Neural cell (in vitro differentiated cells): ENCODE results near the gene NDUFB3. TPM values are rescaled to one million over a fixed set of nuclear protein-coding genes. Genes with fewer than 3 reads are reported as not detected.

ENCODE experiments used
- H2AFZ ChIP-seq: fragments of 200-600, 300-800 bp; sonication (generic), shearing (Covaris generic); 2 replicates; pipeline ENCODE4 v1.6.0; 2014; ENCODE audit warnings: low read depth, mild to moderate bottlenecking, antibody characterized with exemption, low read length, moderate library complexity
- H3F3A ChIP-seq: fragments of 200-600 bp; shearing (Covaris generic); 2 replicates; pipeline ENCODE4 v1.6.1; 2016; ENCODE audit warnings: mild to moderate bottlenecking, moderate library complexity, mixed read lengths, antibody characterized with exemption, low read length; ENCODE audit not compliant: insufficient read depth, poor library complexity, severe bottlenecking
- H3K27ac ChIP-seq: fragments of 200-600, 300-800 bp; sonication (generic), shearing (Covaris generic); 2 replicates; pipeline ENCODE4 v1.5.1; 2014; ENCODE audit warnings: mild to moderate bottlenecking, low read length, moderate library complexity
- H3K27me3 ChIP-seq: fragments of 300-800, 200-600 bp; sonication (generic), shearing (Covaris generic); 2 replicates; pipeline ENCODE4 v1.6.0; 2014; ENCODE audit warnings: mild to moderate bottlenecking, low read depth, low read length, moderate library complexity; ENCODE audit not compliant: insufficient read depth
- H3K36me3 ChIP-seq: fragments of 300-800, 200-600 bp; sonication (generic), shearing (Covaris generic); 2 replicates; pipeline ENCODE4 v1.5.1; 2014; ENCODE audit warnings: mild to moderate bottlenecking, antibody characterized with exemption, low read length, moderate library complexity; ENCODE audit not compliant: insufficient read depth
- H3K4me2 ChIP-seq: fragments of 300-800, 200-600 bp; sonication (generic), shearing (Covaris generic); 2 replicates; pipeline ENCODE4 v1.6.0; 2014; ENCODE audit warnings: mild to moderate bottlenecking, low read length
- H3K4me3 ChIP-seq: fragments of 300-800, 200-600 bp; sonication (generic), shearing (Covaris generic); 2 replicates; pipeline ENCODE4 v1.5.1; 2014; ENCODE audit warnings: mild to moderate bottlenecking, low read length, moderate library complexity
- H3K79me2 ChIP-seq: fragments of 200-600 bp; shearing (Covaris generic); replicated peaks from 2 replicates; pipeline ENCODE4 v1.6.0; 2014; ENCODE audit warnings: mild to moderate bottlenecking, low read length, moderate library complexity; ENCODE audit not compliant: insufficient read depth
- H3K9ac ChIP-seq: fragments of 300-800, 200-600 bp; sonication (generic), shearing (Covaris generic); 2 replicates; pipeline ENCODE4 v1.6.1; 2016; ENCODE audit warnings: mild to moderate bottlenecking, low read length, mixed read lengths
- H3K9me2 ChIP-seq: fragments of 200-600 bp; shearing (Covaris generic); 2 replicates; pipeline ENCODE4 v1.6.1; 2016; ENCODE audit warnings: mild to moderate bottlenecking, low read length, mixed read lengths; ENCODE audit not compliant: insufficient read depth
- H3K9me3 ChIP-seq: fragments of 200-600, 300-800 bp; sonication (generic), shearing (Covaris generic); 2 replicates; pipeline ENCODE4 v1.6.1; 2016; ENCODE audit warnings: mild to moderate bottlenecking, mixed run types, low read length, moderate library complexity, mixed read lengths
- H4K20me1 ChIP-seq: fragments of 200-600 bp; shearing (Covaris generic); 2 replicates; pipeline ENCODE4 v1.6.1; 2016; ENCODE audit warnings: mild to moderate bottlenecking, mixed run types; ENCODE audit not compliant: insufficient read depth
- EP300 ChIP-seq: fragments of 450-650 bp; conservative IDR thresholded peaks from 2 replicates; pipeline ENCODE4 v1.6.1; 2014; ENCODE audit warnings: antibody characterized with exemption, mild to moderate bottlenecking, moderate library complexity; ENCODE audit not compliant: poor library complexity, severe bottlenecking
- EZH2 ChIP-seq: fragments of 200-600, 300-800 bp; shearing (Covaris generic), sonication (generic); IDR thresholded peaks from 2 replicates; pipeline ENCODE4 v1.6.1; 2014; ENCODE audit warnings: antibody characterized with exemption, low read length, borderline replicate concordance, mild to moderate bottlenecking; ENCODE audit not compliant: insufficient read depth, poor library complexity, severe bottlenecking
- MXI1 ChIP-seq: fragments of 450-650 bp; conservative IDR thresholded peaks from 2 replicates; pipeline ENCODE4 v1.6.1; 2014; ENCODE audit warnings: antibody characterized with exemption, mild to moderate bottlenecking; ENCODE audit not compliant: poor library complexity, severe bottlenecking
- POLR2AphosphoS5 ChIP-seq: IDR thresholded peaks from 2 replicates; pipeline ENCODE4 v1.6.1; 2012
- RAD21 ChIP-seq: fragments of 450-650 bp; conservative IDR thresholded peaks from 2 replicates; pipeline ENCODE4 v1.6.1; 2014; ENCODE audit warnings: antibody characterized with exemption, mild to moderate bottlenecking, moderate library complexity
- SMC3 ChIP-seq: fragments of 450-650 bp; conservative IDR thresholded peaks from 2 replicates; pipeline ENCODE4 v1.6.1; 2014; ENCODE audit warnings: antibody characterized with exemption, mild to moderate bottlenecking, moderate library complexity; ENCODE audit not compliant: poor library complexity
- TAF1 ChIP-seq: IDR thresholded peaks from 2 replicates; pipeline ENCODE4 v1.6.1; 2012; ENCODE audit warnings: low read depth
- polyA plus RNA-seq: library from polyadenylated mRNA; depleted of rRNA; stranded (reverse); fragments of >200 nt; gene quantifications from 2 replicates; pipeline ENCODE4 v1.2.3, GENCODE V29; 2014
- TF ChIP-seq, protein P1 (sequence below): fragments of 450-650 bp; IDR thresholded peaks from 2 replicates; pipeline ENCODE4 v1.5.1; 2014; ENCODE audit warnings: antibody characterized with exemption, mild to moderate bottlenecking, moderate library complexity; ENCODE audit not compliant: poor library complexity, severe bottlenecking
- TF ChIP-seq, protein P2 (sequence below): IDR thresholded peaks from 2 replicates; pipeline ENCODE4 v1.6.1; 2012; ENCODE audit warnings: borderline replicate concordance

NDUFB3 gene
- polyA plus RNA-seq, 1 donor from 2014 or later, result 154 TPM

DNA sequence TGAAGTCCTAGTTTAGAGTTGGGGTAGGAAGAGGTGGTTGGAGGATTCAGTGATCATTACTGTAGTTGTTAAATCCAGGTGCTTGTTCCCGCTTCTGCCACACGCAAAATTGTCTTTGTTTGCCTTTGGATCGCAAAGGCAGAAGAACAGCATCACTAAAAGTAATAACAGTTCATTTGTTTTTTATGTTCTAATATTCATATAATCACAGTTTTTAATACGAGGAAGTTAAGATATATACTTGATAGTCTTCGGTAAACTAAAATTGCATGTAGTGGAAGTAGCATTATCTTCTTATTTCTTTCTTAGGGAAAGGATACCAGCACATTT lies 365 bp downstream of the NDUFB3 start:
- H2AFZ ChIP-seq, result peak overlapping the region; percentile 90
- no peak for TF ChIP-seq POLR2AphosphoS5
- no peak for TF ChIP-seq TAF1
- TF ChIP-seq RAD21, result no peak
- TF ChIP-seq, protein P1, sequence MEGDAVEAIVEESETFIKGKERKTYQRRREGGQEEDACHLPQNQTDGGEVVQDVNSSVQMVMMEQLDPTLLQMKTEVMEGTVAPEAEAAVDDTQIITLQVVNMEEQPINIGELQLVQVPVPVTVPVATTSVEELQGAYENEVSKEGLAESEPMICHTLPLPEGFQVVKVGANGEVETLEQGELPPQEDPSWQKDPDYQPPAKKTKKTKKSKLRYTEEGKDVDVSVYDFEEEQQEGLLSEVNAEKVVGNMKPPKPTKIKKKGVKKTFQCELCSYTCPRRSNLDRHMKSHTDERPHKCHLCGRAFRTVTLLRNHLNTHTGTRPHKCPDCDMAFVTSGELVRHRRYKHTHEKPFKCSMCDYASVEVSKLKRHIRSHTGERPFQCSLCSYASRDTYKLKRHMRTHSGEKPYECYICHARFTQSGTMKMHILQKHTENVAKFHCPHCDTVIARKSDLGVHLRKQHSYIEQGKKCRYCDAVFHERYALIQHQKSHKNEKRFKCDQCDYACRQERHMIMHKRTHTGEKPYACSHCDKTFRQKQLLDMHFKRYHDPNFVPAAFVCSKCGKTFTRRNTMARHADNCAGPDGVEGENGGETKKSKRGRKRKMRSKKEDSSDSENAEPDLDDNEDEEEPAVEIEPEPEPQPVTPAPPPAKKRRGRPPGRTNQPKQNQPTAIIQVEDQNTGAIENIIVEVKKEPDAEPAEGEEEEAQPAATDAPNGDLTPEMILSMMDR, result no peak
- H3K79me2 ChIP-seq, result peaks cover 56% of the 10 kb centered on the region
- peaks cover 3% of the 10 kb centered on the region for H3F3A ChIP-seq
- peak overlapping the region; percentile 79 for H3K9ac ChIP-seq
- no peaks in the 10 kb centered on the region for H3K36me3 ChIP-seq
- peak overlapping the region; percentile 78 for H3K4me3 ChIP-seq
- peaks cover 3% of the 10 kb centered on the region for H4K20me1 ChIP-seq
- no peaks in the 10 kb centered on the region for H3K9me2 ChIP-seq
- peak overlapping the region; percentile 83 for H3K27ac ChIP-seq
- H3K27me3 ChIP-seq, result no peaks in the 10 kb centered on the region
- H3K9me3 ChIP-seq, result no peaks in the 10 kb centered on the region
- peak overlapping the region; percentile 93 for H3K4me2 ChIP-seq

DNA sequence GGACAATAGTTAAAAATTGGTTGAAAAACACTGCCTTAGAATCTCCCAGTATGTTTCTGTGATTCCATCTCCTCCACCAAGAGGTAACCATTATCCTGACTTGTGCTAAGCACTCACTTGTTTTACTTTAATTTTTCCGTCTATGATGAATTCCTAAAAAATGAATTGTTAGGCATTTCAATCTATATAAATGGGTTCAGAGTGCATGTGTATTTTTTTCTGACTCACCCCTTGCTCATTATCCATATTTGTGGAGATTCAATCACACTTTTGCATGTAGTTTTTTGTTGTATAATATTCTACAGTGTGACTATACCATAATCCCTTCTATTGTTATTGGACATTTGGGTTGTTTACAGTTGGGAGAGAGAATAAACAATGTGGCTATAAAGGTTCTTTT lies 1.3 kb downstream of the NDUFB3 start:
- no peaks in the 10 kb centered on the region for H3K27me3 ChIP-seq
- H3K9ac ChIP-seq, result no peak overlapping the region
- H3K9me2 ChIP-seq, result no peaks in the 10 kb centered on the region
- H3F3A ChIP-seq, result peaks cover 3% of the 10 kb centered on the region
- peaks cover 2% of the 10 kb centered on the region for H4K20me1 ChIP-seq
- no peak overlapping the region for H2AFZ ChIP-seq
- H3K27ac ChIP-seq, result no peak overlapping the region
- no peaks in the 10 kb centered on the region for H3K36me3 ChIP-seq
- TF ChIP-seq EP300, result no peak
- TF ChIP-seq SMC3, result no peak
- TF ChIP-seq, protein P1, result no peak
- TF ChIP-seq, protein P2, sequence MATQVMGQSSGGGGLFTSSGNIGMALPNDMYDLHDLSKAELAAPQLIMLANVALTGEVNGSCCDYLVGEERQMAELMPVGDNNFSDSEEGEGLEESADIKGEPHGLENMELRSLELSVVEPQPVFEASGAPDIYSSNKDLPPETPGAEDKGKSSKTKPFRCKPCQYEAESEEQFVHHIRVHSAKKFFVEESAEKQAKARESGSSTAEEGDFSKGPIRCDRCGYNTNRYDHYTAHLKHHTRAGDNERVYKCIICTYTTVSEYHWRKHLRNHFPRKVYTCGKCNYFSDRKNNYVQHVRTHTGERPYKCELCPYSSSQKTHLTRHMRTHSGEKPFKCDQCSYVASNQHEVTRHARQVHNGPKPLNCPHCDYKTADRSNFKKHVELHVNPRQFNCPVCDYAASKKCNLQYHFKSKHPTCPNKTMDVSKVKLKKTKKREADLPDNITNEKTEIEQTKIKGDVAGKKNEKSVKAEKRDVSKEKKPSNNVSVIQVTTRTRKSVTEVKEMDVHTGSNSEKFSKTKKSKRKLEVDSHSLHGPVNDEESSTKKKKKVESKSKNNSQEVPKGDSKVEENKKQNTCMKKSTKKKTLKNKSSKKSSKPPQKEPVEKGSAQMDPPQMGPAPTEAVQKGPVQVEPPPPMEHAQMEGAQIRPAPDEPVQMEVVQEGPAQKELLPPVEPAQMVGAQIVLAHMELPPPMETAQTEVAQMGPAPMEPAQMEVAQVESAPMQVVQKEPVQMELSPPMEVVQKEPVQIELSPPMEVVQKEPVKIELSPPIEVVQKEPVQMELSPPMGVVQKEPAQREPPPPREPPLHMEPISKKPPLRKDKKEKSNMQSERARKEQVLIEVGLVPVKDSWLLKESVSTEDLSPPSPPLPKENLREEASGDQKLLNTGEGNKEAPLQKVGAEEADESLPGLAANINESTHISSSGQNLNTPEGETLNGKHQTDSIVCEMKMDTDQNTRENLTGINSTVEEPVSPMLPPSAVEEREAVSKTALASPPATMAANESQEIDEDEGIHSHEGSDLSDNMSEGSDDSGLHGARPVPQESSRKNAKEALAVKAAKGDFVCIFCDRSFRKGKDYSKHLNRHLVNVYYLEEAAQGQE, result no peak
- TF ChIP-seq MXI1, result no peak
- TF ChIP-seq POLR2AphosphoS5, result no peak
- no peak for TF ChIP-seq RAD21
- TF ChIP-seq EZH2, result no peak
- TF ChIP-seq TAF1, result no peak
- peak overlapping the region; percentile 78 for H3K4me3 ChIP-seq
- H3K4me2 ChIP-seq, result peak overlapping the region; percentile 93
- peaks cover 47% of the 10 kb centered on the region for H3K79me2 ChIP-seq
- no peaks in the 10 kb centered on the region for H3K9me3 ChIP-seq
